Liver (tissue), 9 donors: ENCODE results near the gene HOXD8. TPM values are rescaled to one million over a fixed set of nuclear protein-coding genes. Genes with fewer than 3 reads are reported as not detected.

Experiments
- DNase-seq: peaks from one replicate; pipeline ENCODE4 v3.0.0-alpha.2; 2017; ENCODE audit warnings: low spot score
- H3K27ac ChIP-seq, 2 donors: one replicate each; pipeline ENCODE4 v1.7.0; 2013; ENCODE audit warnings: inconsistent platforms in 2 of 2, low read length in 2 of 2, control low read depth in 1 of 2, low read depth in 1 of 2, mild to moderate bottlenecking in 1 of 2
- H3K27me3 ChIP-seq, 4 donors: one replicate each; pipeline versions ENCODE4 v1.6.1 to v1.7.0; 2013; ENCODE audit warnings: low read length in 3 of 4, inconsistent platforms in 1 of 4, mild to moderate bottlenecking in 1 of 4, moderate library complexity in 1 of 4; ENCODE audit not compliant: control insufficient read depth in 4 of 4, insufficient read depth in 4 of 4
- H3K36me3 ChIP-seq, 4 donors: one replicate each; pipeline versions ENCODE4 v1.6.1 to v1.7.0; 2013; ENCODE audit warnings: low read length in 3 of 4, mild to moderate bottlenecking in 3 of 4, low read depth in 1 of 4, moderate library complexity in 1 of 4; ENCODE audit not compliant: control insufficient read depth in 4 of 4, insufficient read depth in 3 of 4
- H3K4me1 ChIP-seq, 4 donors: one replicate each; pipeline versions ENCODE4 v1.6.1 to v1.7.0; 2013; ENCODE audit warnings: low read length in 3 of 4, mild to moderate bottlenecking in 3 of 4, moderate library complexity in 1 of 4; ENCODE audit not compliant: control insufficient read depth in 4 of 4, insufficient read depth in 4 of 4
- H3K4me3 ChIP-seq, 3 donors: one replicate each; pipeline versions ENCODE4 v1.6.1 to v1.7.0; 2013; ENCODE audit warnings: low read length in 3 of 3, control low read depth in 1 of 3, low read depth in 1 of 3, mild to moderate bottlenecking in 1 of 3
- H3K9ac ChIP-seq, 2 donors: one replicate each; pipeline ENCODE4 v1.7.0; 2013; ENCODE audit warnings: low read length in 2 of 2, mild to moderate bottlenecking in 2 of 2, moderate library complexity in 2 of 2, control low read depth in 1 of 2, low read depth in 1 of 2
- H3K9me3 ChIP-seq, 4 donors: one replicate each; pipeline versions ENCODE4 v1.6.1 to v1.7.0; 2013; ENCODE audit warnings: low read length in 3 of 4; ENCODE audit not compliant: control insufficient read depth in 4 of 4
- CTCF ChIP-seq: fragments of 150-350 bp; IDR thresholded peaks from 2 replicates; pipeline ENCODE4 v1.5.1; 2017; ENCODE audit warnings: improper control_type of control experiment, low read depth, low read length; ENCODE audit not compliant: missing input control
- EGR1 ChIP-seq, 2 donors: IDR thresholded peaks; 2 replicates each; pipeline ENCODE4 v1.6.1; 2016 to 2018; ENCODE audit warnings: antibody characterized with exemption in 2 of 2, low read depth in 2 of 2
- FOXA1 ChIP-seq: IDR thresholded peaks from 2 replicates; pipeline ENCODE4 v1.6.1; 2016; ENCODE audit warnings: antibody characterized with exemption
- FOXA2 ChIP-seq: IDR thresholded peaks from 2 replicates; pipeline ENCODE4 v1.6.1; 2016; ENCODE audit warnings: antibody characterized with exemption
- GABPA ChIP-seq, 2 donors: IDR thresholded peaks in 1 of 2; conservative IDR thresholded peaks in 1 of 2; 2 replicates each; pipeline ENCODE4 v1.6.1; 2016; ENCODE audit warnings: antibody characterized with exemption in 2 of 2, mild to moderate bottlenecking in 1 of 2, moderate library complexity in 1 of 2
- HNF4A ChIP-seq, 2 donors: conservative IDR thresholded peaks; 2 replicates each; pipeline ENCODE4 v1.6.1; 2016; ENCODE audit warnings: antibody characterized with exemption in 2 of 2, mild to moderate bottlenecking in 2 of 2
- HNF4G ChIP-seq: IDR thresholded peaks from 2 replicates; pipeline ENCODE4 v1.6.1; 2016; ENCODE audit warnings: antibody characterized with exemption
- JUND ChIP-seq, 2 donors: IDR thresholded peaks; 2 replicates each; pipeline ENCODE4 v1.6.1; 2016; ENCODE audit warnings: antibody characterized with exemption in 2 of 2
- NR2F2 ChIP-seq: IDR thresholded peaks from 2 replicates; pipeline ENCODE4 v1.6.1; 2016; ENCODE audit warnings: antibody characterized with exemption
- RAD21 ChIP-seq, 2 donors: IDR thresholded peaks; 2 replicates each; pipeline ENCODE4 v1.6.1; 2016; ENCODE audit warnings: antibody characterized with exemption in 2 of 2, mild to moderate bottlenecking in 2 of 2
- REST ChIP-seq: IDR thresholded peaks from 2 replicates; pipeline ENCODE4 v1.6.1; 2016; ENCODE audit warnings: antibody characterized with exemption, mild to moderate bottlenecking
- RXRA ChIP-seq, 2 donors: IDR thresholded peaks; 2 replicates each; pipeline ENCODE4 v1.6.1; 2017 to 2018; ENCODE audit warnings: antibody characterized with exemption in 2 of 2, mild to moderate bottlenecking in 1 of 2
- SP1 ChIP-seq: IDR thresholded peaks from 2 replicates; pipeline ENCODE4 v1.6.1; 2018; ENCODE audit warnings: antibody characterized with exemption, mild to moderate bottlenecking
- TAF1 ChIP-seq: conservative IDR thresholded peaks from 2 replicates; pipeline ENCODE4 v1.6.1; 2016; ENCODE audit warnings: antibody characterized with exemption, mild to moderate bottlenecking
- YY1 ChIP-seq: IDR thresholded peaks from 2 replicates; pipeline ENCODE4 v1.6.1; 2016; ENCODE audit warnings: antibody characterized with exemption, mild to moderate bottlenecking
- ZBTB33 ChIP-seq: IDR thresholded peaks from 2 replicates; pipeline ENCODE4 v1.6.1; 2016; ENCODE audit warnings: antibody characterized with exemption
- WGBS: extraction: QIAGEN DNeasy Blood & Tissue Kit; methylation state at CpG from one replicate; pipeline ENCODE4 v1.1.7; 2013; 5-methylcytosine and 5-hydroxymethylcytosine counted together
- polyA plus RNA-seq, 2 donors: library from polyadenylated mRNA; stranded (reverse) in 1 of 2; unstranded in 1 of 2; fragments of 200-250 nt in 1 of 2; fragments of >200 nt in 1 of 2; fragmentation: Nextera tagmentation in 1 of 2; extraction: Ambion mirVana in 1 of 2; gene quantifications; one replicate each; pipeline versions ENCODE4 v1.2.1 to v1.2.3, GENCODE V29; 2013 to 2015
- total RNA-seq, 2 donors: library from RNA; depleted of rRNA; stranded (reverse); fragments of >200 nt; gene quantifications; one replicate each; pipeline ENCODE4 v1.2.3, GENCODE V29; 2014
- TF ChIP-seq, protein P1 (sequence below): IDR thresholded peaks from 2 replicates; pipeline ENCODE4 v1.6.1; 2016; ENCODE audit warnings: antibody characterized with exemption
- TF ChIP-seq, protein P2 (sequence below): IDR thresholded peaks from 2 replicates; pipeline ENCODE4 v1.6.1; 2016; ENCODE audit warnings: antibody characterized with exemption
- donor health status: healthy.
- donor health status: healthy.
- donor health status: healthy.
- donor health status: healthy.
- donor health status: healthy.

HOXD8 gene
- total and polyA plus RNA-seq, 4 donors = 0.06 to 0.19 (median 0.08) TPM; not detected in 1

- TF ChIP-seq, protein P1, sequence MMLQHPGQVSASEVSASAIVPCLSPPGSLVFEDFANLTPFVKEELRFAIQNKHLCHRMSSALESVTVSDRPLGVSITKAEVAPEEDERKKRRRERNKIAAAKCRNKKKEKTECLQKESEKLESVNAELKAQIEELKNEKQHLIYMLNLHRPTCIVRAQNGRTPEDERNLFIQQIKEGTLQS = no peak
- TF ChIP-seq RAD21 (IDR thresholded peaks at IDR 0.05) = no peak
- TF ChIP-seq RXRA (IDR thresholded peaks at IDR 0.05) = no peak
- no peak for TF ChIP-seq SP1
- no peak for TF ChIP-seq HNF4A (conservative IDR thresholded peaks at IDR 0.05)
- TF ChIP-seq EGR1 (IDR thresholded peaks at IDR 0.05; ENCODE audit: low read depth in 2 of 2) = no peak
- TF ChIP-seq CTCF = no peak
- H3K27ac ChIP-seq = no peak overlapping the region
- H3K4me1 ChIP-seq = peaks cover 0 to 8% (median 2%) of the 10 kb centered on the region in 4 donors
- H3K9me3 ChIP-seq = no peaks in the 10 kb centered on the region
- no peak for DNase-seq
- H3K27me3 ChIP-seq = peaks cover 7 to 29% (median 20%) of the 10 kb centered on the region in 4 donors
- H3K36me3 ChIP-seq = no peaks in the 10 kb centered on the region
- 20% methylated on average over 32 of the region's 32 CpGs for WGBS
- H3K9ac ChIP-seq = no peak overlapping the region
- no peak overlapping the region for H3K4me3 ChIP-seq
Measured at GRCh38 chr2:176147210-176147799, 17.8 kb downstream of the HOXD8 start.

GRCh38 chr2:176147800-176148496 is 18.4 kb downstream of the HOXD8 start:
- no peaks in the 10 kb centered on the region for H3K9me3 ChIP-seq
- peaks cover 0 to 8% (median 2%) of the 10 kb centered on the region in 4 donors for H3K4me1 ChIP-seq
- H3K27ac ChIP-seq = no peak overlapping the region
- DNase-seq = no peak
- WGBS = 15% methylated on average over 31 of the region's 31 CpGs
- no peak overlapping the region for H3K9ac ChIP-seq
- peaks cover 9 to 33% (median 18%) of the 10 kb centered on the region in 4 donors for H3K27me3 ChIP-seq
- H3K4me3 ChIP-seq = no peak overlapping the region
- H3K36me3 ChIP-seq = no peaks in the 10 kb centered on the region
- TF ChIP-seq, protein P1 = no peak
- TF ChIP-seq CTCF = no peak
- no peak for TF ChIP-seq HNF4A (conservative IDR thresholded peaks at IDR 0.05)
- no peak for TF ChIP-seq FOXA2
- TF ChIP-seq GABPA (IDR thresholded peaks at IDR 0.05 in 1 of 2, conservative IDR thresholded peaks at IDR 0.05 in 1 of 2) = no peak
- TF ChIP-seq RXRA (IDR thresholded peaks at IDR 0.05) = no peak
- TF ChIP-seq TAF1 = no peak
- no peak for TF ChIP-seq NR2F2
- no peak for TF ChIP-seq SP1
- TF ChIP-seq EGR1 (IDR thresholded peaks at IDR 0.05; ENCODE audit: low read depth in 2 of 2) = no peak
- no peak for TF ChIP-seq YY1
- no peak for TF ChIP-seq FOXA1
- no peak for TF ChIP-seq HNF4G
- no peak for TF ChIP-seq RAD21 (IDR thresholded peaks at IDR 0.05)
- TF ChIP-seq REST = no peak
- TF ChIP-seq, protein P2, sequence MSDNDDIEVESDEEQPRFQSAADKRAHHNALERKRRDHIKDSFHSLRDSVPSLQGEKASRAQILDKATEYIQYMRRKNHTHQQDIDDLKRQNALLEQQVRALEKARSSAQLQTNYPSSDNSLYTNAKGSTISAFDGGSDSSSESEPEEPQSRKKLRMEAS = no peak
- no peak for TF ChIP-seq JUND (IDR thresholded peaks at IDR 0.05)
- TF ChIP-seq ZBTB33 = no peak
